H9 (cell line): ENCODE results near the gene XYLB. TPM values are rescaled to one million over a fixed set of nuclear protein-coding genes. Genes with fewer than 3 reads are reported as not detected.

Source experiments
- DNase-seq: peaks from one replicate; pipeline ENCODE4 v3.0.0-alpha.2; 2017
- H2AFZ ChIP-seq: one replicate; pipeline ENCODE4 v1.6.1; 2013; ENCODE audit warnings: mild to moderate bottlenecking, low read length, control low read depth, moderate library complexity
- H2AK5ac ChIP-seq: 2 replicates; pipeline ENCODE4 v1.6.1; 2013; ENCODE audit warnings: low read length, control low read depth, mixed read lengths; ENCODE audit not compliant: insufficient read length
- H2BK120ac ChIP-seq: one replicate; pipeline ENCODE4 v1.6.1; 2013; ENCODE audit warnings: low read depth, mild to moderate bottlenecking, low read length, control low read depth, inconsistent platforms; ENCODE audit not compliant: poor library complexity, severe bottlenecking
- H2BK12ac ChIP-seq: 2 replicates; pipeline ENCODE4 v1.6.1; 2013; ENCODE audit warnings: low read length, control low read depth, mixed read lengths, low read depth; ENCODE audit not compliant: insufficient read length
- H2BK15ac ChIP-seq: 2 replicates; pipeline ENCODE4 v1.6.1; 2013; ENCODE audit warnings: low read depth, low read length, control low read depth
- H2BK20ac ChIP-seq: one replicate; pipeline ENCODE4 v1.6.1; 2013; ENCODE audit warnings: low read depth, mild to moderate bottlenecking, low read length, control low read depth, inconsistent platforms; ENCODE audit not compliant: poor library complexity, severe bottlenecking
- H2BK5ac ChIP-seq: 2 replicates; pipeline ENCODE4 v1.6.1; 2013; ENCODE audit warnings: low read length, control low read depth, mixed read lengths; ENCODE audit not compliant: insufficient read length
- H3K14ac ChIP-seq: 2 replicates; pipeline ENCODE4 v1.6.1; 2013; ENCODE audit warnings: low read length, control low read depth; ENCODE audit not compliant: insufficient read depth
- H3K18ac ChIP-seq: 2 replicates; pipeline ENCODE4 v1.6.1; 2013; ENCODE audit warnings: low read depth, mild to moderate bottlenecking, mixed read lengths, low read length, control low read depth; ENCODE audit not compliant: insufficient read length
- H3K23ac ChIP-seq: 2 replicates; pipeline ENCODE4 v1.6.1; 2013; ENCODE audit warnings: low read length, control low read depth, mixed read lengths, low read depth; ENCODE audit not compliant: insufficient read length
- H3K23me2 ChIP-seq: 2 replicates; pipeline ENCODE4 v1.6.1; 2013; ENCODE audit warnings: low read depth, mild to moderate bottlenecking, mixed read lengths, low read length, control low read depth; ENCODE audit not compliant: insufficient read length, poor library complexity, severe bottlenecking
- H3K27ac ChIP-seq: 2 replicates; pipeline ENCODE4 v1.5.1; 2013; ENCODE audit warnings: low read length, control low read depth, mixed read lengths, low read depth; ENCODE audit not compliant: insufficient read length
- H3K27me3 ChIP-seq: 2 replicates; pipeline ENCODE4 v1.6.1; 2013; ENCODE audit warnings: low read length, control low read depth, inconsistent platforms; ENCODE audit not compliant: insufficient read depth
- H3K4ac ChIP-seq: 2 replicates; pipeline ENCODE4 v1.6.1; 2013; ENCODE audit warnings: low read depth, mild to moderate bottlenecking, control low read depth, inconsistent platforms, low read length, moderate library complexity
- H3K4me1 ChIP-seq: 2 replicates; pipeline ENCODE4 v1.6.1; 2013; ENCODE audit warnings: low read length, control low read depth, inconsistent platforms; ENCODE audit not compliant: insufficient read depth
- H3K4me2 ChIP-seq: 2 replicates; pipeline ENCODE4 v1.6.1; 2013; ENCODE audit warnings: low read length, control low read depth, mixed read lengths; ENCODE audit not compliant: insufficient read length, insufficient read depth
- H3K56ac ChIP-seq: 2 replicates; pipeline ENCODE4 v1.6.1; 2013; ENCODE audit warnings: low read depth, mild to moderate bottlenecking, mixed read lengths, low read length, control low read depth; ENCODE audit not compliant: insufficient read length
- H3K79me1 ChIP-seq: 2 replicates; pipeline ENCODE4 v1.6.1; 2013; ENCODE audit warnings: low read depth, mild to moderate bottlenecking, moderate library complexity, low read length, control low read depth, inconsistent platforms; ENCODE audit not compliant: insufficient read depth, poor library complexity, severe bottlenecking
- H3K79me2 ChIP-seq: 2 replicates; pipeline ENCODE4 v1.6.1; 2013; ENCODE audit warnings: low read length, control low read depth, inconsistent platforms; ENCODE audit not compliant: insufficient read depth
- H3K9ac ChIP-seq: 2 replicates; pipeline ENCODE4 v1.6.1; 2013; ENCODE audit warnings: low read length, control low read depth, mixed read lengths; ENCODE audit not compliant: insufficient read length; ENCODE audit errors: extremely low read depth
- H3K9me3 ChIP-seq: one replicate; pipeline ENCODE4 v1.6.1; 2013; ENCODE audit warnings: low read depth, low read length, inconsistent platforms; ENCODE audit not compliant: control insufficient read depth
- H3T11ph ChIP-seq: one replicate; pipeline ENCODE4 v1.6.1; 2013; ENCODE audit warnings: mild to moderate bottlenecking, low read length, control low read depth, inconsistent platforms
- H4K20me1 ChIP-seq: one replicate; pipeline ENCODE4 v1.6.1; 2013; ENCODE audit not compliant: control insufficient read depth, insufficient read length, insufficient read depth
- H4K5ac ChIP-seq: 2 replicates; pipeline ENCODE4 v1.6.1; 2013; ENCODE audit warnings: low read depth, mild to moderate bottlenecking, mixed read lengths, low read length, control low read depth; ENCODE audit not compliant: insufficient read length
- H4K8ac ChIP-seq: replicated peaks from 2 replicates; pipeline ENCODE4 v1.6.1; 2013; ENCODE audit warnings: low read length, control low read depth, mixed read lengths, low read depth; ENCODE audit not compliant: insufficient read length
- H4K91ac ChIP-seq: 2 replicates; pipeline ENCODE4 v1.6.1; 2013; ENCODE audit warnings: low read depth, mild to moderate bottlenecking, moderate library complexity, mixed read lengths, low read length, control low read depth; ENCODE audit not compliant: insufficient read length
- H3K27ac Mint-ChIP-seq, 3 experiments: 2 replicates in 2 of 3; 3 replicates in 1 of 3; pipeline ENCODE4 v1.8.0; 2020 to 2021; ENCODE audit warnings: mixed read lengths in 3 of 3, mild to moderate bottlenecking in 1 of 3, moderate library complexity in 1 of 3
- H3K27me3 Mint-ChIP-seq: 2 replicates; pipeline ENCODE4 v1.8.0; 2021; ENCODE audit warnings: low read depth, mild to moderate bottlenecking, moderate library complexity, mixed read lengths
- H3K36me3 Mint-ChIP-seq, 3 experiments: 2 replicates in 2 of 3; 3 replicates in 1 of 3; pipeline ENCODE4 v1.8.0; 2020 to 2021; ENCODE audit warnings: low read depth in 3 of 3, mixed read lengths in 3 of 3; ENCODE audit not compliant: insufficient read depth in 1 of 3
- H3K4me1 Mint-ChIP-seq, 2 experiments: 2 replicates each; pipeline ENCODE4 v1.8.0; 2020; ENCODE audit warnings: mixed read lengths in 2 of 2
- H3K4me3 Mint-ChIP-seq, 2 experiments: 2 replicates in 1 of 2; 3 replicates in 1 of 2; pipeline ENCODE4 v1.8.0; 2020 to 2021; ENCODE audit warnings: mild to moderate bottlenecking in 2 of 2, mixed read lengths in 2 of 2, moderate library complexity in 1 of 2
- H3K9me3 Mint-ChIP-seq, 2 experiments: 2 replicates in 1 of 2; 3 replicates in 1 of 2; pipeline ENCODE4 v1.8.0; 2020; ENCODE audit warnings: mild to moderate bottlenecking in 2 of 2, mixed read lengths in 2 of 2, moderate library complexity in 1 of 2
- CTCF ChIP-seq: fragments of 200-600 bp; sonication (generic); conservative IDR thresholded peaks from 3 replicates; pipeline ENCODE4 v1.8.0; 2021; ENCODE audit warnings: antibody characterized with exemption, mild to moderate bottlenecking
- WGBS: extraction: QIAGEN DNeasy Blood & Tissue Kit; methylation state at CpG from one replicate; pipeline ENCODE4 v1.1.7; 2013; ENCODE audit warnings: missing lambda C conversion rate, low lambda C conversion rate, mixed read lengths; ENCODE audit not compliant: insufficient read length; ENCODE audit errors: extremely low coverage; 5-methylcytosine and 5-hydroxymethylcytosine counted together
- total RNA-seq: library from RNA; stranded (reverse); gene quantifications from 2 replicates; pipeline ENCODE4 v1.2.1, GENCODE V29; 2021

The XYLB gene
- total RNA-seq, 1 experiment from 2014 or later = 2.6 TPM

- H2BK12ac ChIP-seq = no peak overlapping the region
- H3K9ac ChIP-seq = no peak overlapping the region
- H3K79me2 ChIP-seq = no peaks in the 10 kb centered on the region
- peaks cover 9% of the 10 kb centered on the region for H3K9me3 ChIP-seq
- no peak overlapping the region for H2BK15ac ChIP-seq
- no CpG with 5 or more reads among the region's 5 CpGs for WGBS
- H2BK5ac ChIP-seq = no peak overlapping the region
- H3K14ac ChIP-seq = no peak overlapping the region
- H4K5ac ChIP-seq = no peak overlapping the region
- H3K4me1 ChIP-seq = no peaks in the 10 kb centered on the region
- no peak overlapping the region for H4K91ac ChIP-seq
- no peak overlapping the region for H3T11ph ChIP-seq
- Mint-ChIP-seq H3K4me1 (no peaks in the 10 kb centered on the region), H3K9me3 (peaks cover 24 to 33% of the 10 kb centered on the region in 2 experiments), H3K27me3 (peaks cover 4% of the 10 kb centered on the region; the same call in 1 of the 2 replicates), H3K36me3 (peaks cover 37 to 54% (median 53%) of the 10 kb centered on the region in 3 experiments), H3K27ac (no peak overlapping the region), H3K4me3 (no peak overlapping the region)
- no peak overlapping the region for H3K56ac ChIP-seq
- H3K27ac ChIP-seq = no peak overlapping the region
- no peak overlapping the region for H3K23ac ChIP-seq
- H3K18ac ChIP-seq = no peak overlapping the region
- no peak overlapping the region for H4K8ac ChIP-seq
- H2AFZ ChIP-seq = no peak overlapping the region
- no peaks in the 10 kb centered on the region for H3K79me1 ChIP-seq
- no peaks in the 10 kb centered on the region for H3K23me2 ChIP-seq
- no peak for DNase-seq
- H3K27me3 ChIP-seq = no peaks in the 10 kb centered on the region
- no peak overlapping the region for H2BK120ac ChIP-seq
- no peak for TF ChIP-seq CTCF
- no peak overlapping the region for H2AK5ac ChIP-seq
- H3K4me2 ChIP-seq = no peak overlapping the region
- H4K20me1 ChIP-seq = no peaks in the 10 kb centered on the region
- no peak overlapping the region for H2BK20ac ChIP-seq
- H3K4ac ChIP-seq = no peak overlapping the region
Measured at GRCh38 chr3:38404286-38404685, 57.7 kb downstream of the XYLB start.
